Natural killer cell (primary cell): ENCODE results near the gene OGN. TPM values are rescaled to one million over a fixed set of nuclear protein-coding genes. Genes with fewer than 3 reads are reported as not detected.

ENCODE experiments used
- ATAC-seq, 3 donors: fragments of 150-1000 bp in 2 of 3; fragments of 200-7000 bp in 1 of 3; cut with Tn5 transposase; 1 replicate in 1 of 3; 2 replicates in 2 of 3; pipeline ENCODE4 v1.10.0; 2021; ENCODE audit warnings: mild to moderate bottlenecking in 2 of 3, moderate library complexity in 2 of 3
- DNase-seq, 2 donors: peaks; one replicate each; pipeline versions ENCODE4 v3.0.0 to v3.0.0-alpha.2; 2013 to 2021; ENCODE audit warnings: mixed read lengths in 1 of 2
- H3K27ac ChIP-seq: one replicate; pipeline ENCODE4 v1.5.1; 2013; ENCODE audit warnings: mild to moderate bottlenecking, low read length
- H3K27me3 ChIP-seq: one replicate; pipeline ENCODE4 v1.6.1; 2013; ENCODE audit warnings: low read length; ENCODE audit not compliant: control insufficient read depth, insufficient read depth
- H3K36me3 ChIP-seq: one replicate; pipeline ENCODE4 v1.6.1; 2013; ENCODE audit warnings: low read length; ENCODE audit not compliant: control insufficient read depth, insufficient read depth
- H3K4me1 ChIP-seq: one replicate; pipeline ENCODE4 v1.6.1; 2013; ENCODE audit warnings: low read length; ENCODE audit not compliant: control insufficient read depth, insufficient read depth
- H3K4me3 ChIP-seq: one replicate; pipeline ENCODE4 v1.5.1; 2013; ENCODE audit warnings: low read length
- H3K9me3 ChIP-seq: one replicate; pipeline ENCODE4 v1.6.1; 2013; ENCODE audit warnings: low read length; ENCODE audit not compliant: control insufficient read depth, insufficient read depth
- H3K27ac Mint-ChIP-seq, 2 donors: one replicate each; pipeline ENCODE4 v1.8.0; 2022; ENCODE audit warnings: mild to moderate bottlenecking in 2 of 2, mixed read lengths in 2 of 2, moderate library complexity in 1 of 2
- H3K27me3 Mint-ChIP-seq, 2 donors: one replicate each; pipeline ENCODE4 v1.8.0; 2022; ENCODE audit warnings: low read depth in 2 of 2, mixed read lengths in 2 of 2
- H3K36me3 Mint-ChIP-seq: one replicate; pipeline ENCODE4 v1.8.0; 2022; ENCODE audit warnings: mixed read lengths
- H3K4me1 Mint-ChIP-seq, 2 donors: one replicate each; pipeline ENCODE4 v1.8.0; 2022; ENCODE audit warnings: mixed read lengths in 2 of 2
- H3K4me3 Mint-ChIP-seq: one replicate; pipeline ENCODE4 v1.8.0; 2022; ENCODE audit warnings: mild to moderate bottlenecking, moderate library complexity, mixed read lengths
- H3K9me3 Mint-ChIP-seq, 2 donors: one replicate each; pipeline ENCODE4 v1.8.0; 2022; ENCODE audit warnings: mixed read lengths in 2 of 2
- CTCF ChIP-seq: fragments of 200-600 bp; IDR thresholded peaks from one replicate; pipeline ENCODE4 v1.8.0; 2022; ENCODE audit warnings: antibody characterized with exemption
- WGBS: methylation state at CpG from one replicate; pipeline ENCODE4 v1.1.7; 2013; ENCODE audit warnings: missing lambda C conversion rate; ENCODE audit not compliant: insufficient coverage; 5-methylcytosine and 5-hydroxymethylcytosine counted together
- intact Hi-C: fragments of 100-400 bp; cut with micrococcal nuclease; formaldehyde crosslinking; loops from one replicate; pipeline ENCODE4 v1.14.2; 2022
- total RNA-seq, 4 donors: library from RNA; stranded (reverse); fragments of 120-200 nt in 1 of 4; gene quantifications; one replicate each; pipeline versions ENCODE4 v1.2.3 to v1.2.4, GENCODE V29; 2013 to 2022

Gene OGN
- total RNA-seq, 3 donors from 2014 or later (not counting 1 experiment from before 2014, with no cell fraction given) = 0.18 to 0.33 TPM; not detected in 1

GRCh38 chr9:92425474-92425873 lies 21.1 kb upstream of the OGN start:
- Histone ChIP-seq H3K9me3 (no peaks in the 10 kb centered on the region), H3K4me1 (no peaks in the 10 kb centered on the region), H3K36me3 (no peaks in the 10 kb centered on the region), H3K27ac (no peak overlapping the region), H3K27me3 (no peaks in the 10 kb centered on the region), H3K4me3 (no peak overlapping the region)
- intact Hi-C loops = no loop called here
- ATAC-seq (no peak), DNase-seq (no peak)
- H3K9me3 Mint-ChIP-seq = no peaks in the 10 kb centered on the region
- no peak overlapping the region for H3K4me3 Mint-ChIP-seq
- no peak overlapping the region for H3K27ac Mint-ChIP-seq
- H3K36me3 Mint-ChIP-seq = no peaks in the 10 kb centered on the region
- H3K27me3 Mint-ChIP-seq = no peaks in the 10 kb centered on the region
- 80% methylated on average over 1 of the region's 2 CpGs for WGBS
- no peak for TF ChIP-seq CTCF
- H3K4me1 Mint-ChIP-seq = no peaks in the 10 kb centered on the region

GRCh38 chr9:92424340-92424739 lies 20.0 kb upstream of the OGN start, which contains the start of gene OMD:
TSS of gene OMD (minus strand) at chr9:92424471. CDS start at chr9:92417558, 6,913 bp downstream.
- no peaks in the 10 kb centered on the region for H3K9me3 ChIP-seq
- WGBS = no CpG with 5 or more reads among the region's 1 CpG
- H3K4me3 ChIP-seq = no peak within 1 kb of the TSS
- H3K36me3 ChIP-seq = no peaks in the 10 kb centered on the region
- no peak within 1 kb of the TSS for H3K4me3 Mint-ChIP-seq
- no peak for DNase-seq
- H3K27me3 ChIP-seq = no peaks in the 10 kb centered on the region
- H3K27ac Mint-ChIP-seq = no peak within 1 kb of the TSS
- H3K36me3 Mint-ChIP-seq = no peaks in the 10 kb centered on the region
- H3K4me1 Mint-ChIP-seq = no peaks in the 10 kb centered on the region
- no peak within 1 kb of the TSS for H3K27ac ChIP-seq
- H3K27me3 Mint-ChIP-seq = no peaks in the 10 kb centered on the region
- no peaks in the 10 kb centered on the region for H3K4me1 ChIP-seq
- no peak for TF ChIP-seq CTCF
- ATAC-seq = no peak
- no peaks in the 10 kb centered on the region for H3K9me3 Mint-ChIP-seq
- intact Hi-C loops = no loop called here

GRCh38 chr9:92423612-92424011 lies 19.2 kb upstream of the OGN start:
- Mint-ChIP-seq H3K36me3 (no peaks in the 10 kb centered on the region), H3K27me3 (no peaks in the 10 kb centered on the region), H3K9me3 (no peaks in the 10 kb centered on the region), H3K4me1 (no peaks in the 10 kb centered on the region), H3K27ac (no peak overlapping the region), H3K4me3 (no peak overlapping the region)
- no peak overlapping the region for H3K27ac ChIP-seq
- no peaks in the 10 kb centered on the region for H3K4me1 ChIP-seq
- no peaks in the 10 kb centered on the region for H3K27me3 ChIP-seq
- DNase-seq (no peak), ATAC-seq (no peak)
- H3K36me3 ChIP-seq = no peaks in the 10 kb centered on the region
- no peak for TF ChIP-seq CTCF
- no CpG with 5 or more reads among the region's 2 CpGs for WGBS
- intact Hi-C loops = no loop called here
- no peak overlapping the region for H3K4me3 ChIP-seq
- no peaks in the 10 kb centered on the region for H3K9me3 ChIP-seq

GRCh38 chr9:92422611-92423338 lies 18.4 kb upstream of the OGN start:
- Mint-ChIP-seq H3K27me3 (no peaks in the 10 kb centered on the region), H3K36me3 (no peaks in the 10 kb centered on the region), H3K4me1 (no peaks in the 10 kb centered on the region), H3K27ac (no peak overlapping the region), H3K9me3 (no peaks in the 10 kb centered on the region), H3K4me3 (no peak overlapping the region)
- ATAC-seq (no peak), DNase-seq (no peak)
- Histone ChIP-seq H3K36me3 (no peaks in the 10 kb centered on the region), H3K9me3 (no peaks in the 10 kb centered on the region), H3K27ac (no peak overlapping the region), H3K4me1 (no peaks in the 10 kb centered on the region), H3K27me3 (no peaks in the 10 kb centered on the region), H3K4me3 (no peak overlapping the region)
- TF ChIP-seq CTCF = no peak
- WGBS = 88% methylated on average over 1 of the region's 2 CpGs
- intact Hi-C loops = no loop called here
